UCSD-AML1 (cell line): ENCODE data around the gene MINDY3.

Experiments used
- DNase-seq: peaks from one replicate; lab custom pipeline; 2025; ENCODE audit not compliant: unreplicated experiment; lab: John Stamatoyannopoulos, UW

Gene MINDY3

GRCh38 chr10:15739254-15739970, 120.9 kb downstream of the MINDY3 start:
- no peak for DNase-seq

- DNase-seq, result no peak
These were observed 121.9 kb downstream of the MINDY3 start for GRCh38 chr10:15738270-15738925.

DNA sequence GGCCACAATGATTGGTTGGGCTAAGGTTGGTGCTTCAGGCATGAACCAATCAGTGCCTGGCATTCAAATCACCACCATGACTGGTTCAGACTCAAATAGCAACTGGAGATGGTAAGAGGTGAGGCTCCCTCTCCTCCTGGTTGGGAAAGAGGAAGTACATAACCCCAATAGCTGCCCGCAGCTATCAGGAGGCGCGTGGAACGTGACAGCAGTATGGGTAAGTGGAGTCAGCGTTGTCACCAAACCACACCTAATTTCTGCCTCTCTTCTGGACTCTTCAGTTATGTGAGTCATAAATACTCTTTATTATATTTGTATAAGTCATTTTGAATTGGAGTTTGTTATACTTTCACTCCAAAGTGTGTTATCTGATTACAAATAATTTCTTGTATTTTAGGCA, 122.7 kb downstream of the MINDY3 start:
- DNase-seq, result no peak

GRCh38 chr10:15735763-15736162, 124.5 kb downstream of the MINDY3 start:
- no peak for DNase-seq

- DNase-seq, result no peak
These were observed 130.0 kb downstream of the MINDY3 start for GRCh38 chr10:15730341-15730740.

DNA sequence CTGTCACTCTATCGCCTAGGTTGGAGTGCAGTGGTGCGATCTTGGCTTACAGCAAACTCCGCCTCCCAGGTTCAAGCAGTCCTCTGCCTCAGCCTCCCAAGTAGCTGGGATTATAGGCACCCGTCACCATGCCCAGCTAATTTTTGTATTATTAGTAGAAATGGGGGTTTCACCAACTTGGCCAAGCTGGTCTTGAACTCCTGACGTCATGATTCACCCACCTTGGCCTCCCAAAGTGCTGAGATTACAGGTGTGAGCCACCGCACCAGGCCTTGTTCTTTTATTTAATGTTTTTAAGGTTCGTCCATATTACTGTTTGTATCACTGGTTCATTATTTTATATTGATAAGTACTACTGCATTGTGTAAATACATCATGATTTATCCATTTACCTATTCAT, 130.4 kb downstream of the MINDY3 start:
- no peak for DNase-seq
